ENCODE measurements around the gene MS4A14.

MS4A14 gene, protein sequence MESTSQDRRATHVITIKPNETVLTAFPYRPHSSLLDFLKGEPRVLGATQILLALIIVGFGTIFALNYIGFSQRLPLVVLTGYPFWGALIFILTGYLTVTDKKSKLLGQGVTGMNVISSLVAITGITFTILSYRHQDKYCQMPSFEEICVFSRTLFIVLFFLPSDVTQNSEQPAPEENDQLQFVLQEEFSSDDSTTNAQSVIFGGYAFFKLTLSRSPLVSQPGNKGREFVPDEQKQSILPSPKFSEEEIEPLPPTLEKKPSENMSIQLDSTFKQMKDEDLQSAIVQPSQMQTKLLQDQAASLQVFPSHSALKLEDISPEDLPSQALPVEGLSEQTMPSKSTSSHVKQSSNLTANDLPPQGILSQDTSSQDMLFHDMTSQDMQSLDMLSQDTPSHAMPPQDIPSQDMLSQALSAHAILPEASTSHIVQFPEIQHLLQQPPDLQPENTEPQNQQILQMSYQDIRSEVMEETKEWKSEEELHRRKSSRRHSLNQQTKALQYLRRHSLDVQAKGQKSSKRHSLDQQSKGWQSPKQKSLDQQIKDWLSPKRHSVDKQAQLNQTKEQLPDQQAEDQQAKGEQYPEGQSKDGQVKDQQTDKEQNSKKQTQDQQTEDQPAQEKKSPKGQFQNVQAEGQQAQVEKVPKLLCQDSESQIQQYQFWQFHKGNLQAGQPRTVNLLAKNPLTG

GRCh38 chr11:60396382-60396781, at the start of gene MS4A14:
Gene MS4A14 (plus strand): TSS chr11:60396459. CDS start chr11:60396579, 120 bp downstream.
- no peak for TF ChIP-seq CTCF (conservative IDR thresholded peaks at IDR 0.05; ENCODE audit: low read depth, low read length)
- H3K4me3 ChIP-seq (ENCODE audit: low read length), result no peak within 1 kb of the TSS

DNA sequence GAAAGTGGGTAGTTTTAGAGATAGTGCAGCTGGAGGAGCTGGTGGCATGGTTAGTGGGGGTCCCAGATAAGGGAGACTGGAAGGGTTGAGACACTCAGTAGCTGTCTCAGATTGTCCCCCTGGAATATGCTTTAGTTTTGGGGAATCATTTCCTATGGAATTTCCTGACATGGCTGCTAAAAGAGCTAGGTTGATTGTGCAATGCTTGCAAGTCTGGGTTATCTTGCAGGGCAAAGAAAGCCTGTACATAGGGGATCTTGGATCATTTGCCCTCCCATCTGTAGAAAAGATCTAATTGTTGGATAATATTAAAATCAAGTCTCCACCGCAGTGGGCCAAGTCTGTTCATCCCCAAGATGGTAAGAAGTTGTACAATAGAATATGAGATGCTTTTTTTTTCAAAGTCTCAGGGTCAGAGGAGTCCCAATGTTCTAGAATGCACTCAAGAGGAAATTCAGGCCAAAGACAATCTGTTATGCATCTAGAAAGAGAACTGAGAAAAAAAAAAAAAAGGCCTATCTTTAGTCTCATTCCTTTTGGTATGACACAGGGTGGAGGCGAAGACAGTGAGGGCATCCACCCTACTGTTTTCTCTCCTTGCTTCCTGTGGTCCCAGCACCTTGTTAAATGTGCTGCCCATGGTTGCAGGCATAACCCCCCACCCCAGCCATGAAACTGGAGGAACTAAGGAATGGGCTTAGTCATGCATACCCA, 49.0 kb upstream of the MS4A14 start:
- DNase-seq (ENCODE audit: low read depth), result no peak
- no peak overlapping the region for H3K4me3 ChIP-seq (ENCODE audit: low read length)
- no peak for TF ChIP-seq CTCF (conservative IDR thresholded peaks at IDR 0.05; ENCODE audit: low read depth, low read length)

More at GRCh38 chr11:60396382-60396781, at the start of gene MS4A14:
- no peak for DNase-seq (ENCODE audit: low read depth)

DNA sequence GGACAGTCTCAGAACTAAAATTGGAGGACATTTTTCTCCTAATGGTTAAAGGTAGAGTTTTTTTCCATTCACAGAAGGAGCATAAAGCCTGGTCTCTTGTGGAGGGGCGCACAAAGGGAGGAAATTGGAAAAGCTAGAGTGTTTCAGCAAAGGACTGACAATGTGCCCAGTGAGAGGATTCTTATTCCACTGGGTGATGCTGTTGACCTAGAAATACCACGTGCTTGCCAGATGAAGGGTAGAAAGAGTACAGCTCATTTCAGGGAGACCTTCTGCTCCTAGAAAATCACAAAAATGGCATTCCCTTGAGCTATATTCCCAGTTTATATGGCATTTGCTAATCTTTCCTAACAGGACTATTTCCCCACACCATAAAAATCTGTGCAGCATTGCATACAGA, 48.1 kb upstream of the MS4A14 start:
- no peak for DNase-seq (ENCODE audit: low read depth)
- H3K4me3 ChIP-seq (ENCODE audit: low read length), result no peak overlapping the region
- no peak for TF ChIP-seq CTCF (conservative IDR thresholded peaks at IDR 0.05; ENCODE audit: low read depth, low read length)

DNA sequence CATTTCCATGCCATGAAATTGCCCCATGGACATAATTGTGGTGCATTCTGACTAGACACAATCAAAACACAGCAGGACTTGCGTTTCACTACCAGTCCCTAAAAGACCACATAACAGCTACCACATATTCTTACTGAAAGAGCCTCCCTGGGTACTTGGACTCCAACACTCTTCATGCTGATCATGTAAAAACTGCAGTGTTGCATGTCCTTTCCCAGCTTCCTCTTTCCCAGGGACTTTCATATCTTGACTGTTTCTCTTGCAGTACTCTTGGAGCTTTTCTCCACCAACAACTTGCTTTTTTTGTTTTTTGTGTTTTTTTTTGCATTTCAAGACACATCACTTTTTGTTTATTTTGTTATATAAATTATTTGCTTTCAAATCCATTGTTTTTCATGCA, 46.3 kb upstream of the MS4A14 start:
- TF ChIP-seq CTCF (conservative IDR thresholded peaks at IDR 0.05; ENCODE audit: low read depth, low read length), result no peak
- no peak overlapping the region for H3K4me3 ChIP-seq (ENCODE audit: low read length)
- no peak for DNase-seq (ENCODE audit: low read depth)

- H3K4me3 ChIP-seq (ENCODE audit: low read length), result no peak overlapping the region
- no peak for DNase-seq (ENCODE audit: low read depth)
- TF ChIP-seq CTCF (conservative IDR thresholded peaks at IDR 0.05; ENCODE audit: low read depth, low read length), result no peak
Observed at GRCh38 chr11:60357771-60358170, 38.5 kb upstream of the MS4A14 start.

GRCh38 chr11:60360621-60361020, 35.6 kb upstream of the MS4A14 start:
- no peak for TF ChIP-seq CTCF (conservative IDR thresholded peaks at IDR 0.05; ENCODE audit: low read depth, low read length)
- no peak overlapping the region for H3K4me3 ChIP-seq (ENCODE audit: low read length)
- DNase-seq (ENCODE audit: low read depth), result no peak
